SK-N-MC (cell line): ENCODE results near the gene HSH2D.

Experiments
- DNase-seq: peaks from one replicate; pipeline ENCODE4 v3.0.0-alpha.2; 2011; ENCODE audit warnings: low read depth, low spot score
- H3K27ac ChIP-seq: fragments of 200-600 bp; sonication (generic); 2 replicates; pipeline ENCODE4 v1.5.1; 2016; ENCODE audit warnings: mixed run types
- H3K36me3 ChIP-seq: fragments of 200-600 bp; sonication (generic); 2 replicates; pipeline ENCODE4 v1.6.1; 2017; ENCODE audit warnings: antibody characterized with exemption, low read length, mixed read lengths; ENCODE audit not compliant: insufficient read depth
- H3K4me3 ChIP-seq: fragments of 200-600 bp; sonication (generic); 2 replicates; pipeline ENCODE4 v1.5.1; 2016
- H3K9ac ChIP-seq: fragments of 200-600 bp; sonication (generic); 2 replicates; pipeline ENCODE4 v1.8.0; 2017; ENCODE audit warnings: mixed run types, mixed read lengths; ENCODE audit not compliant: insufficient read length
- H3K9me3 ChIP-seq: fragments of 200-600 bp; sonication (generic); 2 replicates; pipeline ENCODE4 v1.6.1; 2017; ENCODE audit warnings: low read depth, mild to moderate bottlenecking, antibody characterized with exemption, low read length, moderate library complexity, mixed read lengths
- EZH2 ChIP-seq: fragments of 200-600 bp; sonication (generic); IDR thresholded peaks from one replicate; pipeline ENCODE4 v1.6.1; 2017; ENCODE audit warnings: antibody characterized with exemption
- FOXP2 ChIP-seq: optimal IDR thresholded peaks from 2 replicates; pipeline ENCODE3; 2011; ENCODE audit warnings: mild to moderate bottlenecking, moderate library complexity; ENCODE audit not compliant: insufficient read depth; ENCODE audit errors: extremely low read length, control extremely low read depth
- POLR2AphosphoS5 ChIP-seq: IDR thresholded peaks from 2 replicates; pipeline ENCODE4 v1.6.1; 2012; ENCODE audit warnings: mild to moderate bottlenecking, low read depth, low read length, borderline replicate concordance

Gene HSH2D

DNA sequence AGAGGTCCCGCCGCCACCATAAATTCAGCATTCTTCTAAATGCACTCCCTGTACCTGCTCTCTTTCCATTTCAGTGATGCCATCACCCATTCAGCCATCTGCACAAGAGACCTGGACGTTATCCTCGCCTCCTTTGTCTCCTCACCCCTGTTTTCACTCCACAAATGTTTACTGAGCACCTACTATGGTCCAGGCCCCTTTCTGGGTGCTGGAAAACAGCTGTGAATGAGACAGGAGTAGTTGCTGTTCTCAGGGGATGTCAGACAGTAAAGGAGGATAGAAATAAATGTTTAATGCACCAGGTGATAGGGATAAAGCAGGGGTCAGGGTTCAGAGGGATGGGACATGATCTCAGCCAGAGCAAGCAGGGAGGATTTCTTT, 57.5 kb downstream of the HSH2D start:
- H3K36me3 ChIP-seq: peaks cover 13% of the 10 kb centered on the region
- no peak overlapping the region for H3K4me3 ChIP-seq
- H3K9ac ChIP-seq: no peak overlapping the region
- H3K9me3 ChIP-seq: no peaks in the 10 kb centered on the region
- TF ChIP-seq FOXP2 (no peak), EZH2 (no peak), POLR2AphosphoS5 (no peak)
- H3K27ac ChIP-seq: no peak overlapping the region
- DNase-seq: no peak

DNA sequence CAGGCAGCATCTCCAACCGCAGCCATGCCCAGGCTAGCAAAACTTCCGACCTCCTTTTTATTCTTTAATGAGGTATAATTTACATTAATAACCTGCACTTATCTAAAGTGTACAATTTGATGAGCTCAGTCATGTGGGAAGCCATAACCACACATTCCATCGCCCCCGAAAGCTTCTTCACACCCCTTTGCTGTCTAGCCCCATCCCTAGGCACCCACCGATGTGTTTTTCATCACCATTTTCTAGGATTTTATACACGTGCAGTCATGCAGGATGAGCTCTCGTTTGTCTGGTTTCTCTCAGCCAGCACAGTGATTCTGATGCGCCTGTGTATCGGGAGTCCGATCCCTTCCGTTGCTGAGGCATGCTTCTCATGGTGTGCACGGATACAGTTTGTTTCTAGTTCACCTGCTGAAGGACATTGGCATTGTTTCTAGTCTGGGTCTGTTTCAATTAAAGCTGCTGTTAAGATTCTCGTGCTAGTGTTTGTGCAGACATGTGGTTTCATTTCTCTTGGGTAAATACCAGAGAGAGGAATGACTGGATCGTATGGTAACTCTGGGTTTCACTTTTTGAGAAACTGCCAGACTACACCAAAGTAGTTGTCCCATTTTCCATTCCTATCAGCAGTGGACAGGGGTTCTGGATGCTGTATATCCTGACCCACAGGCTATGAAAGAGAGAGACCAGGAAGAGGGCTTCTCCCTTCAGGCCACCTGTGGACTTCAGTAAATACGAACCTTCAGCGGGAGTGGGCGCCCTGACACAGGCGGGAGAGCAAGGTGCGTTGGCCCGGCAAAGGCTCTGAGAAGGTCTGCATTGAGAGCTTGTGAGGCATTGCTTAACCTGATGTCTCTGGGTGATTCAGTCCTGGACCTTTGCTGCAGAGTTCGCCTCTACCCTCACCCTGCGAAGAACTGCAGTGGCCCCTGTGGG, 59.1 kb downstream of the HSH2D start:
- H3K9me3 ChIP-seq: no peaks in the 10 kb centered on the region
- H3K9ac ChIP-seq: no peak overlapping the region
- TF ChIP-seq FOXP2 (no peak), EZH2 (no peak), POLR2AphosphoS5 (no peak)
- peaks cover 13% of the 10 kb centered on the region for H3K36me3 ChIP-seq
- no peak overlapping the region for H3K27ac ChIP-seq
- H3K4me3 ChIP-seq: no peak overlapping the region
- no peak for DNase-seq

DNA sequence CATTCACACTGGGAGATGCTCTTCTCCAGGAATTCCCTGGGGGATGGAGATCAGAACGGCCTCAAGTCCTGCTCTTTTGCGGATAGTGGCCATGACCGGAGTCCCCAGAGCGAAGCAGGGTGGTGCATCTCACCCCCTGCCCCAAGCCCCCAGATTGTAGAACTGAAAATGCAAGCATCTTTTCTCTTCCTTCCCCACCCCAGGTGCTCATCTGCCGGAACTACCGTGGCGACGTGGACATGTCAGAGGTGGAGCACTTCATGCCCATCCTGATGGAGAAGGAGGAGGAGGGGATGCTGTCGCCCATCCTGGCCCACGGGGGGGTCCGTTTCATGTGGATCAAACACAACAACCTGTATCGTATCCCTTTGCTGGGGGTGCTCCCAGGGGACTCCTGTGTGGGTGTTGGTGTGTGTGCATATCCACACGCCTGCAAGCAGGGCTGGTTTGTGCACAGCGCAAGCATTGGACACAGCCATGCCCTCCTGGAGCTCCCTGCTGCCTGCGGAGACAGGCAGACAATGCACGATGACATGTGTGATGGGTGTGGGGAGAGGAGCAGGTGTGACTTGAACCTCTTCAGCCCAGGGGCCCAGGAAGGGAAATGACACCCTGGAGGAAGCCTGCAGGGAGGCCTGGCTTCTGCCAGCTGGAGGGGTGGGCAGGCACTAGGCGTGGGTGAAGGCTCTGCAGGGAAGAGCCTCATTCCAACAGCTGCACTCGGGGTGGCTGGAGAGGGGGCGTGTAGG, 59.9 kb downstream of the HSH2D start:
- no peak for DNase-seq
- TF ChIP-seq POLR2AphosphoS5 (no peak), EZH2 (no peak), FOXP2 (no peak)
- no peak overlapping the region for H3K27ac ChIP-seq
- peaks cover 15% of the 10 kb centered on the region for H3K36me3 ChIP-seq
- no peak overlapping the region for H3K9ac ChIP-seq
- H3K9me3 ChIP-seq: no peaks in the 10 kb centered on the region
- H3K4me3 ChIP-seq: no peak overlapping the region

DNA sequence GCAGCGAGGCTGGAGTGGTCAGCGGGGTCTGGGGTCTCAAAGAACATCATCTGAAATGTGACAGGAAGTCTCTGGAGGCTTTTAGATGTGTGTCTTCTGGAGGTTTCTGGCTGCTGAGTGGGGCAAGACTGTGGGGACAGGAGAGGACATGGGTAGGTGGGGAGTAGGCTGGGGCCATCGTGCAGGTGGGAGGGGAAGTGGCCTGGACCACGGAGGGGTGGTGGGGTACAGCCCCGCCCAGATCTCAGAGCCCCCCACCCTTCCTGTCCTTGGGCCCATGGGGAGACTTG, 60.5 kb downstream of the HSH2D start:
- no peak overlapping the region for H3K9ac ChIP-seq
- no peak for DNase-seq
- H3K9me3 ChIP-seq: no peaks in the 10 kb centered on the region
- peaks cover 15% of the 10 kb centered on the region for H3K36me3 ChIP-seq
- TF ChIP-seq EZH2: no peak
- TF ChIP-seq POLR2AphosphoS5: no peak
- TF ChIP-seq FOXP2: no peak
- H3K4me3 ChIP-seq: no peak overlapping the region
- H3K27ac ChIP-seq: no peak overlapping the region

DNA sequence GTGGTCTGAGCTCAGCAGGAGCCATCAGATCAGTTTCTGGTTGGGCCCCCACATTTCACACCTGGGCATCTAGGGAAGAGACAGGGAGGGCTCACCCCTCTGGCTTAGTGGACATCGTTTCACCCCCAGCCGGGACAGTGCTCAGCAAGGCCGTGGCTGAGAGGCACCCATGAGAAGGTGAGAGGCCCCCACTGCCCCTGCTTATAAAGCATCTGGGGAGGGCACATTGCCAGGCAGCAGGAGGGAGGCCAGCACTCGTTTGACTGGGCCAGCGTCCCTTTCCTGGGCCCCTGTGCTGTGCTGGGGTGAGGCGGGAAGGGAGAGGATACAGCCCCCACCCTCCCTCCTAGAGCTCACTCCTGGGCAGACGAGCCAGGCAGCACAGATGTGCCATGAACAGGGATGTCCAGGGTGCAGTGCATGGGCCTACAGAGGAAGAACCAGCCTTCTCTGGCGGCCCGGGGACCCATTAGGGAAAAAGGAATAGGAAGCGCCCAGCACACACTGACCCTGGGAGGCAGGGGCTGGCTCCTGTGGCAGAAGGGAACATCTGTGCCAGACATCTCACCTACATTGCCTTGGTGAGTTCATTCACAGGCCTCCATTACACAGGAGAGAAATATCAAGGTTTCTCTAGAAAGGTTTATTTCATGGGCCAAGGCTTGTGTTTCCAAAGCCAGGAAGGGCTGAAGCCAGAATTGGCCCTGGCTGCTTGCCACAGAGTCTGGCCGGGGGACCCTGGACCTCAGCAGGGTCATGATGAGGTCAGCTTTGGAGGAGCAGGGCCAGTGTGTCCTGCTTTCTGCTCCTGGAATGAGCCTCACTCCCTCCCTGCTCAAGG, 61.9 kb downstream of the HSH2D start:
- DNase-seq: no peak

GRCh38 chr19:16206046-16206605, 62.6 kb downstream of the HSH2D start:
- Histone ChIP-seq H3K9me3 (no peaks in the 10 kb centered on the region), H3K9ac (no peak overlapping the region), H3K4me3 (no peak overlapping the region), H3K27ac (no peak overlapping the region), H3K36me3 (peaks cover 28% of the 10 kb centered on the region)
- DNase-seq: no peak
- no peak for TF ChIP-seq FOXP2

More for the DNA sequence above, 61.9 kb downstream of the HSH2D start:
- Histone ChIP-seq H3K27ac (no peak overlapping the region), H3K9ac (no peak overlapping the region), H3K4me3 (no peak overlapping the region), H3K9me3 (no peaks in the 10 kb centered on the region), H3K36me3 (peaks cover 24% of the 10 kb centered on the region)
- TF ChIP-seq EZH2 (no peak), FOXP2 (no peak), POLR2AphosphoS5 (no peak)

DNA sequence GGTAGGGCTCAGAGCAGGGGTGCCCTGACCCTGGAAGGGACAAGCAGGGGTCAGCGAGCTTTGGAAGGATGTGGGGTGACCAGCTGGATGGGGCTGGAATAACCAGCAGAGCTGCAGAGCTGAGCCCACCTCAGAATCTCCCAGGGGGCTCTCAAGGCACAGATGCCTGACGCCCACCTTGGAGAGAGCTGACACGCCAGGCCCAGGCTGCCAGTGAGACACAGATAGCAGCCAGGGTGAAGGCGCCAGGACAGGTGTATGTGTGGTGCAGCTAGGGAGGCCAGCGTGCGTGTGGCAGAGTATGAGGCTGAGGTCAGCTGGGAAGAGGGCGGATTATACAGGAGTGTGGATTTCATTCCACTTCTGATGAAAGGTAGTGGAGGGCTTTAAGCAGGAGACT, 63.2 kb downstream of the HSH2D start:
- H3K27ac ChIP-seq: no peak overlapping the region
- no peak for TF ChIP-seq FOXP2
- no peak for TF ChIP-seq POLR2AphosphoS5
- TF ChIP-seq EZH2: no peak
- DNase-seq: no peak
- H3K36me3 ChIP-seq: peaks cover 32% of the 10 kb centered on the region
- H3K9me3 ChIP-seq: no peaks in the 10 kb centered on the region
- no peak overlapping the region for H3K4me3 ChIP-seq
- no peak overlapping the region for H3K9ac ChIP-seq

DNA sequence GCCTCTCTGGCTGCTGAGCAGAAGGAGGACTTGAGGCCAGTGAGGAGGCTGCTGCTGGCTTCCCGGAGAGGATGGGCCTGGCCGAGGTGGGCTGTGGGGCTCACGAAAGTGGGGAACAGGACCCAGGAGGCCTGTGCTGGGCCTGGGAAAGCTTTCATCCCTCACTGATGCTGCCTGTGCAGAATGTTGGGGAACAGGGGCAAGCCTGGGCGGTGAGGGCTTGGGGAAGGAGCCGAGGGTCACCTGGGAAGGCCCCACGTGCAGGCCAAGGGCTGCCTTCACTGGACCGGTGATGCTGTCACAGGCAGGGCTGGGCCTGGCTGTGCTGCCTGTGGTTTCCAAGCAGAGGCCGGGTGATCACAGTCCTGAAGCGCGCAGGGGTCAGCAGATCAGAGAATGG, 63.6 kb downstream of the HSH2D start:
- no peaks in the 10 kb centered on the region for H3K9me3 ChIP-seq
- no peak overlapping the region for H3K27ac ChIP-seq
- H3K9ac ChIP-seq: no peak overlapping the region
- no peak for TF ChIP-seq POLR2AphosphoS5
- TF ChIP-seq EZH2: no peak
- no peak for TF ChIP-seq FOXP2
- no peak for DNase-seq
- H3K4me3 ChIP-seq: no peak overlapping the region
- H3K36me3 ChIP-seq: peaks cover 35% of the 10 kb centered on the region
